Trophoblast cell (in vitro differentiated cells and primary cell): ENCODE results near the gene ATP1A1.

Experiments
- DNase-seq, 2 donors: peaks; one replicate each; pipeline ENCODE4 v3.0.0-alpha.2; 2016
- H2AFZ ChIP-seq: 2 replicates; pipeline ENCODE4 v1.6.1; 2013; ENCODE audit warnings: low read length, moderate library complexity, mild to moderate bottlenecking; ENCODE audit not compliant: insufficient read depth, poor library complexity
- H2AK5ac ChIP-seq: 2 replicates; pipeline ENCODE4 v1.6.1; 2013; ENCODE audit warnings: mild to moderate bottlenecking, low read length
- H2BK120ac ChIP-seq: 2 replicates; pipeline ENCODE4 v1.6.1; 2013; ENCODE audit warnings: low read length, mild to moderate bottlenecking, moderate library complexity; ENCODE audit not compliant: insufficient read depth, poor library complexity
- H2BK12ac ChIP-seq: 2 replicates; pipeline ENCODE4 v1.6.1; 2013; ENCODE audit warnings: mild to moderate bottlenecking, low read length, moderate library complexity
- H2BK5ac ChIP-seq: 2 replicates; pipeline ENCODE4 v1.6.1; 2013; ENCODE audit warnings: low read length, low read depth, moderate library complexity, mild to moderate bottlenecking; ENCODE audit not compliant: poor library complexity
- H3K14ac ChIP-seq: 2 replicates; pipeline ENCODE4 v1.6.1; 2013; ENCODE audit warnings: mild to moderate bottlenecking, low read length
- H3K18ac ChIP-seq: 2 replicates; pipeline ENCODE4 v1.6.1; 2013; ENCODE audit warnings: mild to moderate bottlenecking, low read length
- H3K23ac ChIP-seq: 2 replicates; pipeline ENCODE4 v1.6.1; 2013; ENCODE audit warnings: low read length
- H3K27ac ChIP-seq: 2 replicates; pipeline ENCODE4 v1.5.1; 2013; ENCODE audit warnings: low read depth, mild to moderate bottlenecking, inconsistent platforms, low read length, moderate library complexity
- H3K27me3 ChIP-seq: 2 replicates; pipeline ENCODE4 v1.6.1; 2013; ENCODE audit warnings: inconsistent platforms, mild to moderate bottlenecking, low read length, moderate library complexity; ENCODE audit not compliant: insufficient read depth
- H3K36me3 ChIP-seq, 2 experiments: 1 replicate in 1 of 2; 2 replicates in 1 of 2; pipeline ENCODE4 v1.6.1; 2013; ENCODE audit warnings: low read length in 2 of 2, mild to moderate bottlenecking in 2 of 2, moderate library complexity in 1 of 2; ENCODE audit not compliant: insufficient read depth in 2 of 2, control insufficient read depth in 1 of 2
- H3K4ac ChIP-seq: 2 replicates; pipeline ENCODE4 v1.6.1; 2013; ENCODE audit warnings: low read depth, mild to moderate bottlenecking, low read length, moderate library complexity
- H3K4me1 ChIP-seq, 2 experiments: 1 replicate in 1 of 2; 2 replicates in 1 of 2; pipeline ENCODE4 v1.6.1; 2013; ENCODE audit warnings: low read length in 2 of 2, mild to moderate bottlenecking in 2 of 2, moderate library complexity in 1 of 2; ENCODE audit not compliant: insufficient read depth in 2 of 2, control insufficient read depth in 1 of 2
- H3K4me2 ChIP-seq: 2 replicates; pipeline ENCODE4 v1.6.1; 2013; ENCODE audit warnings: inconsistent platforms, mild to moderate bottlenecking, low read length, moderate library complexity
- H3K4me3 ChIP-seq: 2 replicates; pipeline ENCODE4 v1.5.1; 2013; ENCODE audit warnings: mild to moderate bottlenecking, low read depth, low read length, inconsistent platforms
- H3K79me1 ChIP-seq: one replicate; pipeline ENCODE4 v1.6.1; 2013; ENCODE audit warnings: low read length
- H3K79me2 ChIP-seq: 2 replicates; pipeline ENCODE4 v1.6.1; 2013; ENCODE audit warnings: low read length, mild to moderate bottlenecking; ENCODE audit not compliant: control insufficient read depth, insufficient read depth, poor library complexity
- H3K9ac ChIP-seq: 2 replicates; pipeline ENCODE4 v1.6.1; 2013; ENCODE audit warnings: mild to moderate bottlenecking, low read length
- H3K9me3 ChIP-seq: 2 replicates; pipeline ENCODE4 v1.6.1; 2013; ENCODE audit warnings: low read depth, mild to moderate bottlenecking, control low read depth, inconsistent platforms, low read length; ENCODE audit not compliant: insufficient read depth
- H4K12ac ChIP-seq: 2 replicates; pipeline ENCODE4 v1.6.1; 2013; ENCODE audit warnings: low read depth, mild to moderate bottlenecking, low read length, moderate library complexity
- H4K8ac ChIP-seq: 2 replicates; pipeline ENCODE4 v1.6.1; 2013; ENCODE audit warnings: low read depth, mild to moderate bottlenecking, low read length, moderate library complexity
- H4K91ac ChIP-seq: one replicate; pipeline ENCODE4 v1.6.1; 2013; ENCODE audit warnings: low read depth, mild to moderate bottlenecking, low read length, moderate library complexity
- WGBS: extraction: QIAGEN DNeasy Blood & Tissue Kit; methylation state at CpG from one replicate; pipeline ENCODE4 v1.1.7; 2013; ENCODE audit warnings: missing lambda C conversion rate; ENCODE audit not compliant: insufficient read length, insufficient coverage; ENCODE audit errors: extremely low coverage; 5-methylcytosine and 5-hydroxymethylcytosine counted together

ATP1A1 gene

DNA sequence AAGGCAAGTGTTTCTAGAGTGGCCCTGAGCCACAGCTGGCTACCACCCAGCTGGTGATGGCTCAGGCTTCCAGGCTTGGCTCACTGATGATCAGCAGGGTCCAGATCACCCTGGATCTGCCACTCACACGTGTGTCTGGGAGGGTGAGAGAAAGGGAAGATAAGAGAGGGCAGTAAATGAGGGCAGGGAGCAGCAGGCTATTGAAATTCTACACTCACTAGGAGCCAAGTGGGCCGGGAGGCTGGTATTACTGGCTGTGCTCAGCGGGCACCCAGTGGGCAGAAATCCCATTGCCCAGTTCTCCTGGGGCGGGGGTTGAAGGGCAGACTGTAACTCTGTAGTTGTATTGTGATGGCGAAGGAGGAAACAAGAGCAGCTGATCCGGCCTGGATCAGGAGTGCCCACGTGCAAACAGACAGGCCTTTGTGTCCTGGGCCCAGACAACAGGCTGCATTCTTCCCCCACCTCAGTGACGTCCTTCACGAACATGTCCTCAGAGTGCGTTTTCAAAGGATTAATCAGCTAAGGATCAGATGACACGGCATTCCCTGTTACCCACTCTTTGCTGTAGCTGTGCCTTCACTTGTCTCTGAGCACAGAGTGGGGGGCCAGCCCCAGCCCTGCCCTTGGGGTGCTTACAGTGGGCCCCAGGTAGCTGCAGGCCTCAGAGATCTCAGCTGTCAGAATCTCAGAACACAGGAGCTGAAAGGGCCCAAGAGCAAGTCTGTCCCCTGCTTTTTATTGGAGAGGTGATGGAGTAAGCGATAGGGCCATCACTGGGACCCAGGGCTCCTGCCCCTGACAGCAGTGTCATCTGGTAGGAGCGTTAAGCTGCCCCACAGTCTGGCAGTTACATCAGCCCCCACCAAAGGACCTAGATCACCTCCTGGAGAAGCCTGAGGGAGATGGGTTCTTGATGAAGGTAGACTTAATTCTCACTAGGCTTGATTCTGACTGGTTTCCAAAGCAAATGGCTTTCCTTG is 60.5 kb downstream of the ATP1A1 start:
- Histone ChIP-seq H3K18ac (peak overlapping the region; percentile 35), H4K12ac (no peak overlapping the region), H3K9me3 (no peaks in the 10 kb centered on the region), H3K4ac (peak overlapping the region; percentile 13), H4K91ac (peak overlapping the region; percentile 88), H3K4me2 (no peak overlapping the region), H3K36me3 (no peaks in the 10 kb centered on the region), H2BK120ac (peak overlapping the region; percentile 70), H3K4me3 (no peak overlapping the region), H3K23ac (no peak overlapping the region), H3K9ac (no peak overlapping the region), H3K79me2 (no peaks in the 10 kb centered on the region), H2AFZ (no peak overlapping the region), H2BK12ac (peak overlapping the region; percentile 59), H3K27me3 (no peaks in the 10 kb centered on the region), H3K4me1 (peaks cover 10 to 14% of the 10 kb centered on the region in 2 experiments), H4K8ac (peak overlapping the region; percentile 40), H3K14ac (peak overlapping the region; percentile 25), H3K27ac (no peak overlapping the region), H2AK5ac (peak overlapping the region; percentile 55), H2BK5ac (peak overlapping the region; percentile 5), H3K79me1 (peaks cover 8% of the 10 kb centered on the region)
- no CpG with 5 or more reads among the region's 13 CpGs for WGBS
- peak; percentile 27 to 58 for DNase-seq

DNA sequence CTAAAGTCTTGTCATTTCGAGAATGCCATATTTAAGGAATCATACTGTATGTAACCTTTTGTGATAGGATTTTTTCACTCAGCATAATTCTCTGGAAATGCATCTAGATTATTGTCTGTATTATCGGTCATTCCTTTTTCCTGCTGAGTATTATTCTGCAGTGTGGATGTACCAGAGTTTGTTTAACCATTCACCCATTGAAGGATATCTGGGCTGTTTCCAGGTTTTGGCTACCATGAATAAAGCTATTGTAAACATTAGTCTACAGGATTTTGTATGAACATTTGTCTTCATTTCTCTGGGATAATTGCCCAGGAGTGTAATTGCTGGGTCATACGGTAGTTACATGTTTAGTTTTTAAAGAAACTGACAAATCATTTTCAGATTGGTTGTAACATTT is 61.8 kb downstream of the ATP1A1 start:
- H3K9me3 ChIP-seq = no peaks in the 10 kb centered on the region
- no peak overlapping the region for H3K4me2 ChIP-seq
- H2AFZ ChIP-seq = no peak overlapping the region
- peaks cover 8% of the 10 kb centered on the region for H3K79me1 ChIP-seq
- no peak overlapping the region for H4K91ac ChIP-seq
- no peak overlapping the region for H3K4ac ChIP-seq
- H3K4me3 ChIP-seq = no peak overlapping the region
- H3K36me3 ChIP-seq = no peaks in the 10 kb centered on the region
- H2BK120ac ChIP-seq = no peak overlapping the region
- peaks cover 10 to 14% of the 10 kb centered on the region in 2 experiments for H3K4me1 ChIP-seq
- no peak overlapping the region for H4K12ac ChIP-seq
- no peaks in the 10 kb centered on the region for H3K27me3 ChIP-seq
- no peak overlapping the region for H3K23ac ChIP-seq
- no peak overlapping the region for H4K8ac ChIP-seq
- WGBS = no CpG with 5 or more reads among the region's 3 CpGs
- no peak overlapping the region for H3K14ac ChIP-seq
- no peak overlapping the region for H3K9ac ChIP-seq
- no peaks in the 10 kb centered on the region for H3K79me2 ChIP-seq
- H2AK5ac ChIP-seq = no peak overlapping the region
- no peak overlapping the region for H3K27ac ChIP-seq
- H3K18ac ChIP-seq = no peak overlapping the region
- no peak overlapping the region for H2BK12ac ChIP-seq
- no peak for DNase-seq
- H2BK5ac ChIP-seq = no peak overlapping the region

GRCh38 chr1:116435806-116436610 is 63.0 kb downstream of the ATP1A1 start:
- H3K79me1 ChIP-seq = peaks cover 8% of the 10 kb centered on the region
- WGBS = no CpG with 5 or more reads among the region's 2 CpGs

GRCh38 chr1:116436611-116436970 is 63.5 kb downstream of the ATP1A1 start:
- DNase-seq = no peak
- no CpG with 5 or more reads among the region's 2 CpGs for WGBS

More at GRCh38 chr1:116435806-116436610, 63.0 kb downstream of the ATP1A1 start:
- Histone ChIP-seq H3K4me1 (peaks cover 10 to 14% of the 10 kb centered on the region in 2 experiments), H3K4me2 (no peak overlapping the region), H3K9me3 (no peaks in the 10 kb centered on the region), H3K27me3 (no peaks in the 10 kb centered on the region), H3K4me3 (no peak overlapping the region), H3K23ac (no peak overlapping the region), H3K18ac (no peak overlapping the region), H3K36me3 (no peaks in the 10 kb centered on the region), H3K14ac (no peak overlapping the region), H4K8ac (no peak overlapping the region), H4K91ac (no peak overlapping the region), H2BK12ac (no peak overlapping the region), H3K9ac (no peak overlapping the region), H2BK5ac (no peak overlapping the region), H3K79me2 (no peaks in the 10 kb centered on the region), H4K12ac (no peak overlapping the region), H2AFZ (no peak overlapping the region), H2AK5ac (no peak overlapping the region), H3K27ac (no peak overlapping the region), H3K4ac (no peak overlapping the region), H2BK120ac (no peak overlapping the region)
- DNase-seq = no peak

More at GRCh38 chr1:116436611-116436970, 63.5 kb downstream of the ATP1A1 start:
- Histone ChIP-seq H3K9ac (no peak overlapping the region), H2AFZ (no peak overlapping the region), H3K4me3 (no peak overlapping the region), H3K27ac (no peak overlapping the region), H4K91ac (no peak overlapping the region), H3K79me2 (no peaks in the 10 kb centered on the region), H3K4me2 (no peak overlapping the region), H3K27me3 (no peaks in the 10 kb centered on the region), H2BK120ac (no peak overlapping the region), H2BK12ac (no peak overlapping the region), H4K8ac (no peak overlapping the region), H2AK5ac (no peak overlapping the region), H3K9me3 (no peaks in the 10 kb centered on the region), H3K14ac (no peak overlapping the region), H3K36me3 (no peaks in the 10 kb centered on the region), H4K12ac (no peak overlapping the region), H3K4me1 (peaks cover 10 to 14% of the 10 kb centered on the region in 2 experiments), H3K18ac (no peak overlapping the region), H3K4ac (no peak overlapping the region), H3K23ac (no peak overlapping the region), H3K79me1 (peaks cover 8% of the 10 kb centered on the region), H2BK5ac (no peak overlapping the region)
